Spleen (tissue), 7 donors: Measurements from ENCODE around the gene PRDM16.

ENCODE experiments used
- POLR2A ChIP-seq, 3 donors: fragments of 450-650 bp; IDR thresholded peaks; one replicate each; pipeline ENCODE4 v1.5.1; 2017; ENCODE audit warnings: antibody characterized with exemption in 3 of 3, mild to moderate bottlenecking in 1 of 3
- POLR2AphosphoS5 ChIP-seq, 3 donors: sonication (generic); formaldehyde crosslinking; IDR thresholded peaks; one replicate each; pipeline ENCODE4 v1.5.1; 2017; ENCODE audit warnings: antibody characterized with exemption in 3 of 3
- TF ChIP-seq, protein P1 (sequence below), 11 experiments: fragments of 200-600 bp in 7 of 11; fragments of 450-650 bp in 4 of 11; sonication (generic) in 4 of 11; IDR thresholded peaks in 8 of 11; conservative IDR thresholded peaks in 3 of 11; 1 replicate in 7 of 11; 2 replicates in 4 of 11; pipeline versions ENCODE4 v1.4.0 to v1.8.0; 2016 to 2021; ENCODE audit warnings: antibody characterized with exemption in 11 of 11, inconsistent platforms in 4 of 11, mild to moderate bottlenecking in 1 of 11
- donor health status: DM: no; HTN: no; CAD: no; lungs with moderate emphysema.
- donor health status: DM: no; HTN: no; CAD: no.
- donor health status: DM: no; HTN: no; CAD: no.

DNA sequence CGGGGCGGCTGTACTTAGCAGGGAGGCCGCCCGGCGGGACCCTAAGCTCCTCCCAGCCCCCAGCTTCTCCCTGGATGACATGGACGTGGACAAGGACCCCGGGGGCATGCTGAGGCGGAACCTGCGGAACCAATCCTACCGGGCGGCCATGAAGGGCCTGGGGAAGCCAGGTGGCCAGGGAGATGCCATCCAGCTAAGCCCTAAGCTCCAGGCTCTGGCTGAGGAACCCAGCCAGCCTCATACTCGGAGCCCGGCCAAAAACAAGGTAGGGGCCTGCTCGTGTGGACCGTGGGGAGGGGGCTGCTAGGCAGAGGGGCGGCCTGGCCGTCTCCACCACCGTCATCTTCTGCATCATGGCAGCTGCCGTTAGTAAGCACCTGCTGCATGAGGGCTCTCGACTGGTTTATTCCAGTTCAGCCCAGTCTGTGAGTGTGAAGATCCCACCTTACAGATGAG lies 394.4 kb downstream of the PRDM16 start:
- TF ChIP-seq POLR2AphosphoS5 (IDR thresholded peaks at IDR 0.05) (no peak), POLR2A (IDR thresholded peaks at IDR 0.05) (no peak)
- TF ChIP-seq, protein P1, sequence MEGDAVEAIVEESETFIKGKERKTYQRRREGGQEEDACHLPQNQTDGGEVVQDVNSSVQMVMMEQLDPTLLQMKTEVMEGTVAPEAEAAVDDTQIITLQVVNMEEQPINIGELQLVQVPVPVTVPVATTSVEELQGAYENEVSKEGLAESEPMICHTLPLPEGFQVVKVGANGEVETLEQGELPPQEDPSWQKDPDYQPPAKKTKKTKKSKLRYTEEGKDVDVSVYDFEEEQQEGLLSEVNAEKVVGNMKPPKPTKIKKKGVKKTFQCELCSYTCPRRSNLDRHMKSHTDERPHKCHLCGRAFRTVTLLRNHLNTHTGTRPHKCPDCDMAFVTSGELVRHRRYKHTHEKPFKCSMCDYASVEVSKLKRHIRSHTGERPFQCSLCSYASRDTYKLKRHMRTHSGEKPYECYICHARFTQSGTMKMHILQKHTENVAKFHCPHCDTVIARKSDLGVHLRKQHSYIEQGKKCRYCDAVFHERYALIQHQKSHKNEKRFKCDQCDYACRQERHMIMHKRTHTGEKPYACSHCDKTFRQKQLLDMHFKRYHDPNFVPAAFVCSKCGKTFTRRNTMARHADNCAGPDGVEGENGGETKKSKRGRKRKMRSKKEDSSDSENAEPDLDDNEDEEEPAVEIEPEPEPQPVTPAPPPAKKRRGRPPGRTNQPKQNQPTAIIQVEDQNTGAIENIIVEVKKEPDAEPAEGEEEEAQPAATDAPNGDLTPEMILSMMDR (IDR thresholded peaks at IDR 0.05 in 8 of 11, conservative IDR thresholded peaks at IDR 0.05 in 3 of 11) = no peak
